GM23248 (cell line): ENCODE data around the gene SLC30A2.
A peak's percentile ranks its signal among the peaks of the same experiment; 100 is the strongest.

Experiments
- EZH2 ChIP-seq: fragments of 200-600 bp; sonication (generic); IDR thresholded peaks from 2 replicates; pipeline ENCODE4 v1.6.1; 2018; ENCODE audit warnings: antibody characterized with exemption, mild to moderate bottlenecking; ENCODE audit not compliant: insufficient read depth, poor library complexity, severe bottlenecking
- EZH2phosphoT487 ChIP-seq: fragments of 200-600 bp; sonication (generic); IDR thresholded peaks from 2 replicates; pipeline ENCODE4 v1.6.1; 2018; ENCODE audit warnings: antibody characterized with exemption, moderate library complexity, mild to moderate bottlenecking, low read depth; ENCODE audit not compliant: insufficient read depth

DNA sequence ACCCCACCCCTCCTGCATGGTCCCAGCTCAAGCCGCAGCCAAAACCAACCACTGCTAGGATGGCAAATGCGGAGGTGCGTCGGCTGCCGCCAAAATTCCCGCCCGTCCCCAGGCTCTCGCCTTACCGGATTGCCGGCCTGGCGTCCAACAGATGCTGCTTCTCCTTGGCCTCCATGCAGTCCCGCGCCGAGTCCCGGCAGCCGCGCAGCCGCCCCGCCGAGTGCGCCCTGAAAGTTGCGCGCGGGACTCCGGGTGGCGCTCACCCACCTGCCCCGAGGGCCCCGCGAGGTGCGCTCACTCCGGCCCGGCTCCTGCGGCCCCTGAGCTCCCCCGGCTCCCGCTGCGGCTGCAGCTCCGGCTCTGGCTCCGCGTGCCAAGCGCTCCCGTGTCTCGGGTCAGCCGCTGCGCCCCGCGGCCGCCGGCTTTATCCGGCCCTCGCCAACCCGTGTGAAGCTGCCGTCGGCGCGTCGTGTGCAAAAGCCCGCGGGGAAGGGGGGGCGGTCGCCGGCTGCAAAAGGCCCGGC, at the start of gene SLC30A2:
- TF ChIP-seq EZH2 = no peak
- peak; percentile 37; the same call in 1 of the 2 replicates for TF ChIP-seq EZH2phosphoT487
